A549 (cell line): ENCODE measurements around the gene TRMT2A. TPM values are rescaled to one million over a fixed set of nuclear protein-coding genes. Genes with fewer than 3 reads are reported as not detected.

Experiments used
- ATAC-seq, 2 experiments: fragments of 200-7000 bp in 1 of 2; fragments of >200 bp in 1 of 2; cut with Nextera tagmentation in 1 of 2; cut with Tn5 transposase in 1 of 2; 3 replicates each; pipeline versions ENCODE4 v1.8.0 to v1.9.1; 2018 to 2020; ENCODE audit warnings: mild to moderate bottlenecking in 1 of 2, moderate library complexity in 1 of 2
- CTCF ChIA-PET: fragments of 300-600 bp; sonication (Branson Sonifier 250); formaldehyde crosslinking; extraction: SDS; loops from one replicate; lab custom pipeline; 2021; ENCODE audit warnings: antibody characterized with exemption, inconsistent platforms; lab: Yijun Ruan, JAX
- POLR2A ChIA-PET: fragments of 350-600 bp; formaldehyde crosslinking; extraction: SDS; loops from one replicate; lab custom pipeline; 2021; ENCODE audit warnings: antibody characterized with exemption, inconsistent platforms; lab: Yijun Ruan, JAX
- DNase-seq, 2 experiments: peaks; one replicate each; pipeline versions ENCODE4 v3.0.0 to v3.0.0-alpha.2; 2011 to 2016; ENCODE audit warnings: low read depth in 1 of 2, low spot score in 1 of 2
- FAIRE-seq: peaks from 2 replicates; lab custom pipeline; 2011; peaks lifted over from hg19 to GRCh38; lab: Jason Lieb, UNC
- H3K27ac ChIP-seq, 2 experiments: fragments of >200 bp; sonication (Bioruptor Twin); formaldehyde crosslinking; 3 replicates each; pipeline ENCODE4 v1.5.1; 2016 to 2017
- H3K4me1 ChIP-seq: fragments of >200 bp; sonication (Bioruptor Twin); formaldehyde crosslinking; 3 replicates; pipeline ENCODE4 v1.6.1; 2016
- H3K4me2 ChIP-seq: fragments of >200 bp; sonication (Bioruptor Twin); formaldehyde crosslinking; 3 replicates; pipeline ENCODE4 v1.6.1; 2016
- H3K4me3 ChIP-seq: fragments of >200 bp; sonication (Bioruptor Twin); formaldehyde crosslinking; 3 replicates; pipeline ENCODE4 v1.5.1; 2016
- H3K9me3 ChIP-seq: fragments of >200 bp; sonication (Bioruptor Twin); formaldehyde crosslinking; 3 replicates; pipeline ENCODE4 v1.6.1; 2016
- ATOH8 ChIP-seq: fragments of 250-450 bp; sonication (Bioruptor Pico); IDR thresholded peaks from 2 replicates; pipeline ENCODE4 v1.5.0; 2020; ENCODE audit warnings: low read depth, mild to moderate bottlenecking, moderate library complexity
- CBX2 ChIP-seq: fragments of 200-600 bp; sonication (generic); IDR thresholded peaks from 2 replicates; pipeline ENCODE4 v1.6.1; 2016; ENCODE audit warnings: low read depth, mild to moderate bottlenecking, borderline replicate concordance
- EHF ChIP-seq: fragments of 250-450 bp; sonication (Bioruptor Pico); IDR thresholded peaks from 2 replicates; pipeline ENCODE4 v1.5.0; 2020; ENCODE audit warnings: mild to moderate bottlenecking
- EHMT2 ChIP-seq: fragments of 200-600 bp; sonication (generic); IDR thresholded peaks from 2 replicates; pipeline ENCODE4 v1.6.1; 2016; ENCODE audit warnings: antibody characterized with exemption, low read depth, mild to moderate bottlenecking, moderate library complexity
- ESRRA ChIP-seq: fragments of 150-350 bp; IDR thresholded peaks from 2 replicates; pipeline ENCODE4 v1.6.1; 2014; ENCODE audit warnings: mild to moderate bottlenecking, low read length, borderline replicate concordance
- FOSB ChIP-seq: fragments of 250-450 bp; sonication (Bioruptor Pico); IDR thresholded peaks from 2 replicates; pipeline ENCODE4 v1.5.0; 2020; ENCODE audit warnings: mild to moderate bottlenecking, moderate library complexity
- FOSL2 ChIP-seq, 2 experiments: fragments of 450-650 bp in 1 of 2; fragments of >200 bp in 1 of 2; sonication (Bioruptor Twin) in 1 of 2; formaldehyde crosslinking; IDR thresholded peaks; 2 replicates each; pipeline versions ENCODE4 v1.5.0 to v1.6.1; 2016 to 2020; ENCODE audit warnings: mild to moderate bottlenecking in 1 of 2, moderate library complexity in 1 of 2
- GATA3 ChIP-seq: IDR thresholded peaks from 2 replicates; pipeline ENCODE4 v1.6.1; 2012; ENCODE audit warnings: borderline replicate concordance
- HDAC2 ChIP-seq: fragments of 200-600 bp; sonication (generic); IDR thresholded peaks from 2 replicates; pipeline ENCODE4 v1.6.1; 2016
- HES2 ChIP-seq: fragments of >200 bp; sonication (Bioruptor Twin); formaldehyde crosslinking; IDR thresholded peaks from 2 replicates; pipeline ENCODE4 v1.6.1; 2016
- HEYL ChIP-seq: fragments of 250-450 bp; sonication (Bioruptor Pico); IDR thresholded peaks from 2 replicates; pipeline ENCODE4 v1.8.0; 2021; ENCODE audit warnings: mild to moderate bottlenecking, moderate library complexity
- HMGXB4 ChIP-seq: fragments of 250-450 bp; sonication (Bioruptor Pico); IDR thresholded peaks from 2 replicates; pipeline ENCODE4 v1.5.0; 2021; ENCODE audit warnings: mild to moderate bottlenecking, moderate library complexity, borderline replicate concordance
- HOXA7 ChIP-seq: fragments of 250-450 bp; sonication (Bioruptor Pico); IDR thresholded peaks from 2 replicates; pipeline ENCODE4 v1.5.0; 2020; ENCODE audit warnings: mild to moderate bottlenecking, moderate library complexity
- HOXB5 ChIP-seq: fragments of 250-450 bp; sonication (Bioruptor Pico); IDR thresholded peaks from 2 replicates; pipeline ENCODE4 v1.5.0; 2020; ENCODE audit warnings: mild to moderate bottlenecking, moderate library complexity
- JUN ChIP-seq, 2 experiments: fragments of >200 bp; sonication (Bioruptor Twin); formaldehyde crosslinking; IDR thresholded peaks; 2 replicates in 1 of 2; 3 replicates in 1 of 2; pipeline ENCODE4 v1.6.1; 2016 to 2017
- JUNB ChIP-seq: fragments of >200 bp; sonication (Bioruptor Twin); formaldehyde crosslinking; IDR thresholded peaks from 2 replicates; pipeline ENCODE4 v1.6.1; 2016
- KDM1A ChIP-seq: fragments of 200-600 bp; sonication (generic); IDR thresholded peaks from 2 replicates; pipeline ENCODE4 v1.6.1; 2016; ENCODE audit warnings: low read depth, mild to moderate bottlenecking
- MAFK ChIP-seq: fragments of 450-650 bp; IDR thresholded peaks from 2 replicates; pipeline ENCODE4 v1.6.1; 2014; ENCODE audit not compliant: partially characterized antibody
- MAZ ChIP-seq: fragments of 150-350 bp; IDR thresholded peaks from 2 replicates; pipeline ENCODE4 v1.6.1; 2014; ENCODE audit warnings: antibody characterized with exemption, low read depth, low read length, borderline replicate concordance
- MYC ChIP-seq: IDR thresholded peaks from 2 replicates; pipeline ENCODE4 v1.6.1; 2012; ENCODE audit warnings: mild to moderate bottlenecking, inconsistent platforms, low read length, improper control_type of control experiment, borderline replicate concordance
- NFE2L2 ChIP-seq: fragments of 150-350 bp; conservative IDR thresholded peaks from 2 replicates; pipeline ENCODE4 v1.6.1; 2014; ENCODE audit warnings: low read length
- NPAS2 ChIP-seq: fragments of 250-450 bp; sonication (Bioruptor Pico); IDR thresholded peaks from 2 replicates; pipeline ENCODE4 v1.8.0; 2022; ENCODE audit warnings: mild to moderate bottlenecking, moderate library complexity, borderline replicate concordance
- NR3C1 ChIP-seq: fragments of >200 bp; sonication (Bioruptor Twin); formaldehyde crosslinking; IDR thresholded peaks from 3 replicates; pipeline ENCODE4 v1.6.1; 2017
- PHF8 ChIP-seq: fragments of 200-600 bp; sonication (generic); IDR thresholded peaks from 2 replicates; pipeline ENCODE4 v1.6.1; 2016; ENCODE audit warnings: low read depth, mild to moderate bottlenecking, antibody characterized with exemption, moderate library complexity, borderline replicate concordance
- RARB ChIP-seq: fragments of 250-450 bp; sonication (Bioruptor Pico); IDR thresholded peaks from 2 replicates; pipeline ENCODE4 v1.8.0; 2021; ENCODE audit warnings: mild to moderate bottlenecking, moderate library complexity
- RFX5 ChIP-seq: fragments of 450-650 bp; IDR thresholded peaks from 2 replicates; pipeline ENCODE4 v1.7.1; 2014; ENCODE audit warnings: antibody characterized with exemption, mild to moderate bottlenecking, moderate library complexity
- RNF2 ChIP-seq: fragments of 200-600 bp; sonication (generic); IDR thresholded peaks from 2 replicates; pipeline ENCODE4 v1.6.1; 2016; ENCODE audit warnings: low read depth, mild to moderate bottlenecking, antibody characterized with exemption, moderate library complexity, borderline replicate concordance
- SMC3 ChIP-seq: fragments of >200 bp; sonication (Bioruptor Twin); formaldehyde crosslinking; IDR thresholded peaks from 3 replicates; pipeline ENCODE4 v1.6.1; 2018; ENCODE audit warnings: inconsistent platforms
- SREBF2 ChIP-seq: fragments of 450-650 bp; IDR thresholded peaks from 2 replicates; pipeline ENCODE4 v1.6.1; 2014; ENCODE audit warnings: mild to moderate bottlenecking, moderate library complexity
- ZC3H11A ChIP-seq: fragments of 450-650 bp; IDR thresholded peaks from 2 replicates; pipeline ENCODE4 v1.6.1; 2014; ENCODE audit warnings: antibody characterized with exemption, mild to moderate bottlenecking
- ZNF302 ChIP-seq: fragments of 250-450 bp; sonication (Bioruptor Pico); IDR thresholded peaks from 2 replicates; pipeline ENCODE4 v1.9.0; 2021; ENCODE audit warnings: inconsistent platforms, mild to moderate bottlenecking, moderate library complexity
- ZSCAN20 ChIP-seq: fragments of 250-450 bp; sonication (Bioruptor Pico); IDR thresholded peaks from 2 replicates; pipeline ENCODE4 v1.8.0; 2022; ENCODE audit warnings: mild to moderate bottlenecking, moderate library complexity
- WGBS: methylation state at CpG from one replicate; pipeline ENCODE4 v1.1.6; 2017; ENCODE audit errors: missing lambda C conversion rate; 5-methylcytosine and 5-hydroxymethylcytosine counted together
- polyA plus RNA-seq, 4 experiments: library from polyadenylated mRNA; depleted of rRNA in 3 of 4; stranded (reverse); fragments of >200 nt; fragmentation: RNase III in 1 of 4; extraction: RNeasy Plus Mini Kit Qiagen cat#74134 plus additional on column Dnase treatment in 1 of 4; gene quantifications; 2 replicates in 3 of 4; 3 replicates in 1 of 4; pipeline ENCODE4 v1.2.3, GENCODE V29; 2011 to 2017
- TF ChIP-seq, protein P1 (sequence below): IDR thresholded peaks from 2 replicates; pipeline ENCODE4 v1.6.1; 2012

The TRMT2A gene
- polyA plus RNA-seq, 2 of the 4 experiments (the other 2 are of a cell fraction) = 12.3 to 28.8 TPM

DNA sequence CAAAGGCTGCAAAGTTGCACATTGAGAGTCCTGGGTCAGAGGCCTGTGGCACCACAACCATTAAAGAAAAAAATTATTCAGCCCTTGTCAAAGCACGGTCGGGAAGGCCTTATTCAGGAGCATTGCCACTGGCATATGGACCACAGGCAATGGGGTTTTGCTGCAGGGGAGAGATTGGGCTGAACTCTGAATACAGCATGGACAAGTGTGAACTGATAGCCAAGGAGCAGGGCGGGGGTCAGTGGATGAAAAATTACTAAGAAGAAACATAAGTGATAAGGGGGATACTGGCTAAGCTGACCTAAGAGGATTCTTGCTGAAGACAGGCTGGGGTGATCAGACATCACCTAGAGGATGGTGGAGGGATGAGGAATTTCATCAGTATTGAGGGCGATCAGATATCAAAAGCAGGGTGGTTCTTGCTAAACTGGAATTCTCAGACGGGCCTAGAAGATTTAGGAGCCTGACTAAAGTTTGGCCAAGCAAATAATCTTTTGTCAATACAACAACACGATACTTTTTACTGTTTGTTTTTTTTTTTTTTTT lies 40.3 kb downstream of the TRMT2A start:
- Histone ChIP-seq H3K4me2 (no peak overlapping the region), H3K4me1 (peaks cover 5% of the 10 kb centered on the region; the same call in 2 of the 3 replicates), H3K4me3 (no peak overlapping the region), H3K27ac (no peak overlapping the region), H3K9me3 (no peaks in the 10 kb centered on the region)
- FAIRE-seq (no peak), DNase-seq (no peak), ATAC-seq (no peak)
- WGBS = 75% methylated on average over 6 of the region's 6 CpGs
- TF ChIP-seq FOSL2 (IDR thresholded peaks at IDR 0.05) (no peak), FOSL2 (CRISPR knock-in tag; IDR thresholded peaks at IDR 0.05) (no peak), GATA3 (no peak), RARB (CRISPR knock-in tag) (no peak), RNF2 (no peak), KDM1A (no peak), HEYL (no peak), ZC3H11A (no peak), JUNB (no peak), EHF (CRISPR knock-in tag) (no peak), EHMT2 (no peak), MAZ (no peak), MAFK (no peak), HMGXB4 (CRISPR knock-in tag) (no peak), PHF8 (no peak), HDAC2 (no peak), HOXA7 (CRISPR knock-in tag) (no peak), NPAS2 (CRISPR knock-in tag) (no peak), SREBF2 (no peak)
- TF ChIP-seq, protein P1, sequence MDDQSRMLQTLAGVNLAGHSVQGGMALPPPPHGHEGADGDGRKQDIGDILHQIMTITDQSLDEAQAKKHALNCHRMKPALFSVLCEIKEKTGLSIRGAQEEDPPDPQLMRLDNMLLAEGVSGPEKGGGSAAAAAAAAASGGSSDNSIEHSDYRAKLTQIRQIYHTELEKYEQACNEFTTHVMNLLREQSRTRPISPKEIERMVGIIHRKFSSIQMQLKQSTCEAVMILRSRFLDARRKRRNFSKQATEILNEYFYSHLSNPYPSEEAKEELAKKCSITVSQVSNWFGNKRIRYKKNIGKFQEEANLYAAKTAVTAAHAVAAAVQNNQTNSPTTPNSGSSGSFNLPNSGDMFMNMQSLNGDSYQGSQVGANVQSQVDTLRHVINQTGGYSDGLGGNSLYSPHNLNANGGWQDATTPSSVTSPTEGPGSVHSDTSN = no peak
- POLR2A ChIA-PET = no interaction called here
- CTCF ChIA-PET = no interaction called here

- FAIRE-seq = no peak
- TF ChIP-seq MYC (no peak), CBX2 (no peak), JUN (IDR thresholded peaks at IDR 0.05) (no peak), HOXB5 (CRISPR knock-in tag) (no peak), RFX5 (no peak), NPAS2 (CRISPR knock-in tag) (no peak), EHF (CRISPR knock-in tag) (no peak), ESRRA (no peak), FOSB (CRISPR knock-in tag) (no peak), SMC3 (no peak), ATOH8 (CRISPR knock-in tag) (no peak), GATA3 (no peak), NFE2L2 (no peak), NR3C1 (no peak), ZC3H11A (no peak), ZNF302 (CRISPR knock-in tag) (no peak), HES2 (no peak), ZSCAN20 (CRISPR knock-in tag) (no peak)
- POLR2A ChIA-PET = interaction anchor here (1.5 kb wide), 1 partner anchor 51 kb away, joined by 3 read pairs; the partner anchor contains the start of gene TANGO2
These were observed 45.5 kb downstream of the TRMT2A start for GRCh38 chr22:20071524-20071972.

More at GRCh38 chr22:20071524-20071972, 45.5 kb downstream of the TRMT2A start:
- H3K9me3 ChIP-seq = no peaks in the 10 kb centered on the region
- ATAC-seq (no peak), DNase-seq (no peak)
- 91% methylated on average over 8 of the region's 8 CpGs for WGBS
- H3K27ac ChIP-seq = no peak overlapping the region
- H3K4me1 ChIP-seq = no peaks in the 10 kb centered on the region
- CTCF ChIA-PET = no interaction called here
- no peak overlapping the region for H3K4me2 ChIP-seq
- no peak overlapping the region for H3K4me3 ChIP-seq
